HUES64 (cell line): ENCODE data around the gene TRIM10.

Source experiments
- H3K27ac ChIP-seq: 2 replicates; pipeline ENCODE4 v1.7.0; 2013; ENCODE audit warnings: low read depth, low read length, inconsistent platforms
- H3K27me3 ChIP-seq: 2 replicates; pipeline ENCODE4 v1.6.1; 2013; ENCODE audit warnings: mild to moderate bottlenecking, low read length; ENCODE audit not compliant: insufficient read depth
- H3K36me3 ChIP-seq: 2 replicates; pipeline ENCODE4 v1.6.1; 2013; ENCODE audit warnings: mild to moderate bottlenecking, low read length; ENCODE audit not compliant: insufficient read depth
- H3K4me1 ChIP-seq: 2 replicates; pipeline ENCODE4 v1.6.1; 2013; ENCODE audit warnings: mild to moderate bottlenecking, low read length, moderate library complexity; ENCODE audit not compliant: insufficient read depth
- H3K4me3 ChIP-seq: 2 replicates; pipeline ENCODE4 v1.5.1; 2013; ENCODE audit warnings: mild to moderate bottlenecking, low read length, moderate library complexity
- H3K9ac ChIP-seq: 2 replicates; pipeline ENCODE4 v1.6.1; 2013; ENCODE audit warnings: mild to moderate bottlenecking, low read depth, low read length
- H3K9me3 ChIP-seq: 2 replicates; pipeline ENCODE4 v1.6.1; 2013; ENCODE audit warnings: low read depth, low read length; ENCODE audit not compliant: insufficient read depth
- WGBS: fragments of 150-250, 120-280 bp; methylation state at CpG from one replicate; pipeline ENCODE4 v1.1.7; 2013; ENCODE audit warnings: missing lambda C conversion rate; 5-methylcytosine and 5-hydroxymethylcytosine counted together

TRIM10 gene

DNA sequence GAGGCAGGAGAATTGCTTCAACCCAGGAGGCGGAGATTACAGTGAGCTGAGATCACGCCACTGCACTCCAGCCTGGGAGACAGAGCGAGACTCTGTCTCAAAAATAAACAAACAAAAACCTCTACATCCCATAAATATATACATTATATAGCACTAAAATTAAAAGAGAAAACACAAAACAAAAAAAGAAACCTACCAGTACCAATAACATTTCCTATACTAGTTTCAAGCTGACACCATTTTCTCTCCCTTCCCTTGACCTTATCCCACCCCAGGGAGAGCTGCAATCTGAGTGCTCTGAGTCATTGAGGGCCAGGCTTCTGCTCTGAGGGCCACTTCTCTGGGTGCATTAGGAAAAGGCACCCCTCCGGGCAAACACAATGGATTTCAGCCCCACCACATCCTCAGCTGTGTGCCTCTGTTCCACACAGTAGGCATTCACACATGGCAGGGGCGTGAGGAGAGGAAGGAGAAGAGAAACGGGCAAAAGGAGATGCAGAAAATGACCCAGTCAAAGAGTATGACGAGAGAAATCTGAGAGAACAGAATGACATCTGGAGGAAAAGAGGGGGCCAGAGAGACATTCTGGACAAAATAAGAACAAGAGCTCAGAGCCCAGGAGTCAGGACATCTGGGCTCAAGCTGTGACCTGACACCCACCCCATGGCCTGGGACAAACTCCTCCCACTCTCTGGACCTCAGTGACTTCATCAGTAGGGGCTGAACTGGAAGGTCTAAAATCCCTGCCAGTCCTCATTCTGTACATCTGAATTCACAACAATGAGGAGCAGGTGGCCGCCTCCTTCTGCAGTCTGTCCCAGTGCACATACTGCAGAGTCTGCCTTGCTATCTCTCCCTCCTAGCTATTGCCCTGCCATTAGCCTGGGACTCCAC lies 34.0 kb upstream of the TRIM10 start:
- Histone ChIP-seq H3K9ac (no peak overlapping the region), H3K27ac (no peak overlapping the region), H3K4me3 (no peak overlapping the region), H3K36me3 (peaks cover 66% of the 10 kb centered on the region), H3K9me3 (no peaks in the 10 kb centered on the region), H3K4me1 (no peaks in the 10 kb centered on the region), H3K27me3 (no peaks in the 10 kb centered on the region)
- WGBS = 89% methylated on average over 8 of the region's 8 CpGs

- H3K4me1 ChIP-seq = no peaks in the 10 kb centered on the region
- no peaks in the 10 kb centered on the region for H3K9me3 ChIP-seq
- peaks cover 67% of the 10 kb centered on the region for H3K36me3 ChIP-seq
- no peak overlapping the region for H3K4me3 ChIP-seq
- H3K27ac ChIP-seq = no peak overlapping the region
- H3K9ac ChIP-seq = no peak overlapping the region
- WGBS = 92% methylated on average over 7 of the region's 7 CpGs
- H3K27me3 ChIP-seq = no peaks in the 10 kb centered on the region
Measured at GRCh38 chr6:30192076-30192475, 31.1 kb upstream of the TRIM10 start.

DNA sequence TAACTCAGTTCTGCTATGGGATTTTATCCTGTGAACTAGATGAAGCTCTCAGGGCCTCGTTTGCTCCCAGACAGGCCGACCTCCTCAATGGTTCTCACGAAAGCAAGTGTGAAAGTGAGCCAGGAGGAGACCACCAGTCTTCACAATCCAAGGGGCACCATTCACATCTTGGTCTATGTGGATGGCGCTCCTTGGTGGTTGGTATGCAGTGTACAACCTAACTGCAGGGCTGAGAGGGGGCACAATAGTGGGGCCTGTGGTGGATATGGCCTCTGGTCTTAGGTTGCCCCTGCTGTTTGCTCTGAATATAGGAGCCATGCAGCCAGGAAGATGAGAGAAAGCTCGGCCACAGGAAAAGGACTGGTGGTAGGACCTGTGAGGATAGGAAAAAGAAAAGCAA lies 27.5 kb upstream of the TRIM10 start:
- H3K9me3 ChIP-seq = no peaks in the 10 kb centered on the region
- no peak overlapping the region for H3K9ac ChIP-seq
- WGBS = 93% methylated on average over 5 of the region's 5 CpGs
- H3K27ac ChIP-seq = no peak overlapping the region
- no peak overlapping the region for H3K4me3 ChIP-seq
- H3K4me1 ChIP-seq = no peaks in the 10 kb centered on the region
- peaks cover 64% of the 10 kb centered on the region for H3K36me3 ChIP-seq
- no peaks in the 10 kb centered on the region for H3K27me3 ChIP-seq

DNA sequence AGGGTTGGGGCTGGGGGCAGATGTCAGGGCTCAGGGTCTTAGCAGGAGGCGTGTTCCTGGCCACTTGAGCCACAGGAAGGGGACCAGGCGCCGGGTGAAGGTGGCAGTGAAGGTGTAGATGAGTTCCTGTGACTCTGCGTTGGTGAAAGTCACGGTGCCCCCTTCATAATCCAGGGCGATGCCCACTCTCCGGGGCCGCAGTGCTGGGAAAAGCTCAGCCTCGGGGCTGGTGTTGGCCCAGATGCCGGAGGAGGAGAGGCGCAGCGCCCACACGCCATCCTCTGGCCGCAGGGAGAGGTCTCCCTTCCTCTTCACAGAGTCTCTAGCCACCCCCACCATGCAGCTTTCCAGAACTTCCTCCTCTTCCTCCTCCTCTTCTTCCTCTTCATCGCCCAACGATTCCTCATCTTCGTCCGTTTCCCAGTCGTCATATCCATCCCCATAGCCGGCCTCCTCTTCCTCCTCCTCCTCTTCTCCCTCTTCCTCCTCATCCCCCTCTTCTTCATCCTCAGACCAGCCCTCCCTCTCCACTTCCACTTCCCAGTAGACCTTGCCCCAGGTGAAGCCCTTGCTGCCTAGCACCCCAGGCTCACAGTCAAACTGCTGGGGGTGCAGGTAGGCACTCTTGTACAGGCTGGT lies 25.0 kb upstream of the TRIM10 start:
- no peak overlapping the region for H3K9ac ChIP-seq
- no peak overlapping the region for H3K4me3 ChIP-seq
- H3K27me3 ChIP-seq = no peaks in the 10 kb centered on the region
- H3K9me3 ChIP-seq = no peaks in the 10 kb centered on the region
- no peak overlapping the region for H3K27ac ChIP-seq
- peaks cover 58% of the 10 kb centered on the region for H3K36me3 ChIP-seq
- no peaks in the 10 kb centered on the region for H3K4me1 ChIP-seq
- 94% methylated on average over 20 of the region's 20 CpGs for WGBS

GRCh38 chr6:30184417-30185031 lies 23.5 kb upstream of the TRIM10 start:
- Histone ChIP-seq H3K27me3 (no peaks in the 10 kb centered on the region), H3K9ac (no peak overlapping the region), H3K36me3 (peaks cover 44% of the 10 kb centered on the region), H3K9me3 (peaks cover 6% of the 10 kb centered on the region; the same call in 1 of the 2 replicates), H3K27ac (no peak overlapping the region), H3K4me1 (no peaks in the 10 kb centered on the region), H3K4me3 (no peak overlapping the region)
- WGBS = 94% methylated on average over 5 of the region's 5 CpGs

DNA sequence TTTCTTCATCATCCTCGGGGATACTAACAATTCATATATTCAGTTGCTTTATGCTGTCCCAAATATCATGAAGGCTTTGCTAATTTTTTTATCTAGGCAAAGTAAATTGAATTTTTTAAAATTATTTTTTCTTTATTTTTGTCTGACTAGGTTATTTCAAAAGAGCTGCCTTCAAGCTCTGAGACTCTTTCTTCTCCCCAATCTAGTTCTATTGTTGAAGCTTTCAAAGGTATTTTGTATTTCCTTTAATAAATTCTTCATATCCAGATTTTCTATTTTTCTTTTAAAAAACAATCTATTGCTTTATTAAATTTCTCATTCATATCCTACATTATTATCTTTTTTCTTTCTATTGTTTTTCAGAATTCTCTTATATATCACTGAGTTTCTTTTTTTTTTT lies 19.1 kb upstream of the TRIM10 start:
- WGBS = no CpG with 5 or more reads among the region's 1 CpG
- Histone ChIP-seq H3K9me3 (peaks cover 6% of the 10 kb centered on the region; the same call in 1 of the 2 replicates), H3K4me3 (no peak overlapping the region), H3K27ac (no peak overlapping the region), H3K36me3 (peaks cover 6% of the 10 kb centered on the region; the same call in 1 of the 2 replicates), H3K4me1 (no peaks in the 10 kb centered on the region), H3K9ac (no peak overlapping the region), H3K27me3 (peaks cover 15% of the 10 kb centered on the region)

- 97% methylated on average over 1 of the region's 1 CpG for WGBS
- H3K9ac ChIP-seq = no peak overlapping the region
- H3K4me3 ChIP-seq = no peak overlapping the region
- H3K4me1 ChIP-seq = no peaks in the 10 kb centered on the region
- H3K27ac ChIP-seq = no peak overlapping the region
- no peaks in the 10 kb centered on the region for H3K36me3 ChIP-seq
- H3K27me3 ChIP-seq = peaks cover 22% of the 10 kb centered on the region
- H3K9me3 ChIP-seq = peaks cover 6% of the 10 kb centered on the region; the same call in 1 of the 2 replicates
Measured at GRCh38 chr6:30178837-30179236, 17.8 kb upstream of the TRIM10 start.

GRCh38 chr6:30175765-30176164 lies 14.8 kb upstream of the TRIM10 start:
- no peaks in the 10 kb centered on the region; the same call in 1 of the 2 replicates for H3K4me1 ChIP-seq

GRCh38 chr6:30172681-30173080 lies 11.7 kb upstream of the TRIM10 start:
- peaks cover 3% of the 10 kb centered on the region; the same call in 1 of the 2 replicates for H3K4me1 ChIP-seq
- H3K27ac ChIP-seq = no peak overlapping the region
- no peak overlapping the region for H3K9ac ChIP-seq
- peak overlapping the region; percentile 51 for H3K4me3 ChIP-seq
- H3K27me3 ChIP-seq = peaks cover 66% of the 10 kb centered on the region
- H3K36me3 ChIP-seq = no peaks in the 10 kb centered on the region
- no peaks in the 10 kb centered on the region for H3K9me3 ChIP-seq
- 89% methylated on average over 4 of the region's 4 CpGs for WGBS

More at GRCh38 chr6:30175765-30176164, 14.8 kb upstream of the TRIM10 start:
- H3K36me3 ChIP-seq = no peaks in the 10 kb centered on the region
- no peak overlapping the region for H3K4me3 ChIP-seq
- no peak overlapping the region for H3K27ac ChIP-seq
- H3K9ac ChIP-seq = no peak overlapping the region
- H3K27me3 ChIP-seq = peaks cover 51% of the 10 kb centered on the region
- H3K9me3 ChIP-seq = peaks cover 6% of the 10 kb centered on the region; the same call in 1 of the 2 replicates
- WGBS = no CpG with 5 or more reads among the region's 2 CpGs

DNA sequence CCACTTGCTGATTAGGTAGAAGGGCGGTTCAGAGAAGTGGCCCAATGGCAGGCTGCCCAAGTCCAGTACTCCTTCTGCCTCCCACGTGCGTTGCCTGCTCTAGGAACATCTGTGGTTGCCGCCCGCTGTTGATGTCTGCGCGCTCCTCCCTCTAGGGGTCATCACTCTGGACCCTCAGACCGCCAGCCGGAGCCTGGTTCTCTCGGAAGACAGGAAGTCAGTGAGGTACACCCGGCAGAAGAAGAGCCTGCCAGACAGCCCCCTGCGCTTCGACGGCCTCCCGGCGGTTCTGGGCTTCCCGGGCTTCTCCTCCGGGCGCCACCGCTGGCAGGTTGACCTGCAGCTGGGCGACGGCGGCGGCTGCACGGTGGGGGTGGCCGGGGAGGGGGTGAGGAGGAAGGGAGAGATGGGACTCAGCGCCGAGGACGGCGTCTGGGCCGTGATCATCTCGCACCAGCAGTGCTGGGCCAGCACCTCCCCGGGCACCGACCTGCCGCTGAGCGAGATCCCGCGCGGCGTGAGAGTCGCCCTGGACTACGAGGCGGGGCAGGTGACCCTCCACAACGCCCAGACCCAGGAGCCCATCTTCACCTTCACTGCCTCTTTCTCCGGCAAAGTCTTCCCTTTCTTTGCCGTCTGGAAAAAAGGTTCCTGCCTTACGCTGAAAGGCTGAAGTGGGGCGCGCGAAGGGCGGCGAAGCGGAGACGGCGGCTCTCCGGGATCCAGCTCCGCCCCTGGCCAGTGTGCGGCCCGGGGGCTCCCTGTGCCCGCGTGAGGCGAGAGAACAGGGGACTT lies 10.9 kb upstream of the TRIM10 start:
- Histone ChIP-seq H3K36me3 (no peaks in the 10 kb centered on the region), H3K9ac (no peak overlapping the region), H3K27ac (no peak overlapping the region), H3K4me3 (peak overlapping the region; percentile 51), H3K27me3 (peaks cover 64% of the 10 kb centered on the region), H3K4me1 (peaks cover 3% of the 10 kb centered on the region; the same call in 1 of the 2 replicates), H3K9me3 (no peaks in the 10 kb centered on the region)
- WGBS = 52% methylated on average over 62 of the region's 62 CpGs
